ENCODE measurements around the gene TSPAN14. TPM values are rescaled to one million over a fixed set of nuclear protein-coding genes. Genes with fewer than 3 reads are reported as not detected.

Gene TSPAN14
- total and polyA plus RNA-seq, 2 experiments from 2014 or later = 17.9 to 40.7 TPM

DNA sequence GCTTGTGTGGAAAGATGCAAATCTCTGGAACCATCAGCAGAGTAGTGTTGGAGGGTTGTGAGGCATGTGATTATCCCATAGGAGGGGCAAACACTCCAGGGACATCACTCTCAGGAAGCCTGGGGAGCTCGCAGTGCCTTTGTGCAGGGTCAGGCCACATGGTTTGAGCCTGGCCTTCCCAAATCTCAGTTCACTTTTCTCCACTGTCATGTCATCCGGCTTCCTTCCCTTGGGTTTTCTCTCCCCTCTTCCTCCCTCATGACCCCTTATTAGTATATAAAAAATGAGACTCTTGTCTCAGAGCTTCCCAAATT, 20.4 kb downstream of the TSPAN14 start (continued):
- TF ChIP-seq ZNF331 (CRISPR knock-in tag; IDR thresholded peaks at IDR 0.05; ENCODE audit: low read depth) (no peak), EZH2 (IDR thresholded peaks at IDR 0.05; ENCODE audit: low read depth, unreplicated experiment) (no peak), ZNF114 (CRISPR knock-in tag; IDR thresholded peaks at IDR 0.05) (no peak), JUNB (IDR thresholded peaks at IDR 0.05; ENCODE audit: unreplicated experiment) (no peak), POLR2AphosphoS5 (IDR thresholded peaks at IDR 0.05; ENCODE audit: low read depth) (no peak), NANOG (IDR thresholded peaks at IDR 0.05; ENCODE audit: borderline replicate concordance) (no peak), CREB1 (CRISPR knock-in tag; IDR thresholded peaks at IDR 0.05; ENCODE audit: low read depth) (no peak), STAT1 (IDR thresholded peaks at IDR 0.05; ENCODE audit: unreplicated experiment) (no peak)
- TF ChIP-seq, protein P1, sequence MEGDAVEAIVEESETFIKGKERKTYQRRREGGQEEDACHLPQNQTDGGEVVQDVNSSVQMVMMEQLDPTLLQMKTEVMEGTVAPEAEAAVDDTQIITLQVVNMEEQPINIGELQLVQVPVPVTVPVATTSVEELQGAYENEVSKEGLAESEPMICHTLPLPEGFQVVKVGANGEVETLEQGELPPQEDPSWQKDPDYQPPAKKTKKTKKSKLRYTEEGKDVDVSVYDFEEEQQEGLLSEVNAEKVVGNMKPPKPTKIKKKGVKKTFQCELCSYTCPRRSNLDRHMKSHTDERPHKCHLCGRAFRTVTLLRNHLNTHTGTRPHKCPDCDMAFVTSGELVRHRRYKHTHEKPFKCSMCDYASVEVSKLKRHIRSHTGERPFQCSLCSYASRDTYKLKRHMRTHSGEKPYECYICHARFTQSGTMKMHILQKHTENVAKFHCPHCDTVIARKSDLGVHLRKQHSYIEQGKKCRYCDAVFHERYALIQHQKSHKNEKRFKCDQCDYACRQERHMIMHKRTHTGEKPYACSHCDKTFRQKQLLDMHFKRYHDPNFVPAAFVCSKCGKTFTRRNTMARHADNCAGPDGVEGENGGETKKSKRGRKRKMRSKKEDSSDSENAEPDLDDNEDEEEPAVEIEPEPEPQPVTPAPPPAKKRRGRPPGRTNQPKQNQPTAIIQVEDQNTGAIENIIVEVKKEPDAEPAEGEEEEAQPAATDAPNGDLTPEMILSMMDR (conservative IDR thresholded peaks at IDR 0.05; ENCODE audit: low read depth in 2 of 2) = no peak
- TF ChIP-seq, protein P2, sequence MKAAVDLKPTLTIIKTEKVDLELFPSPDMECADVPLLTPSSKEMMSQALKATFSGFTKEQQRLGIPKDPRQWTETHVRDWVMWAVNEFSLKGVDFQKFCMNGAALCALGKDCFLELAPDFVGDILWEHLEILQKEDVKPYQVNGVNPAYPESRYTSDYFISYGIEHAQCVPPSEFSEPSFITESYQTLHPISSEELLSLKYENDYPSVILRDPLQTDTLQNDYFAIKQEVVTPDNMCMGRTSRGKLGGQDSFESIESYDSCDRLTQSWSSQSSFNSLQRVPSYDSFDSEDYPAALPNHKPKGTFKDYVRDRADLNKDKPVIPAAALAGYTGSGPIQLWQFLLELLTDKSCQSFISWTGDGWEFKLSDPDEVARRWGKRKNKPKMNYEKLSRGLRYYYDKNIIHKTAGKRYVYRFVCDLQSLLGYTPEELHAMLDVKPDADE (IDR thresholded peaks at IDR 0.05) = no peak

DNA sequence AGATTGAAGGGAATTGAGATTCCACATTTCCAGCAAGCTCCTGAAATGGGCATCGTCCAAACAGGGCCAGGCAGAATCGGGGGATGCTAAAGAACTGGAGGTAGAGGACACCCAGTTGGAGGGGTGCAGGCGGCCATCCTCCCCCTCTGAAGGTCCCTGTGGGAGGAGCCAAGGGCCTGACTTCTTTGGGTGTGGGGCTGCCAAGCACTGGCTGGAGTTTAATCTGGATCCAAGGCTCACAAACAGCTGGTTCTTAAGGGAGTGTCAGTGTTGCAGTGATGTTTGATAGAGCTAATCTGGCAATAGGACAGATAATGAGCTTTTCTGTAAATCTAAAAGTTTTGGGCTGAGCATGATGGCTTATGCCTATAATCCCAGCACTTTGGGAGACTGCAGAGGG, 20.8 kb downstream of the TSPAN14 start:
- H3K36me3 ChIP-seq (ENCODE audit: insufficient read depth) = no peaks in the 10 kb centered on the region
- Mint-ChIP-seq H3K4me3 (no peak overlapping the region), H3K9me3 (peaks cover 10% of the 10 kb centered on the region), H3K27ac (no peak overlapping the region), H3K27me3 (ENCODE audit: insufficient read depth, low read depth, poor library complexity) (peaks cover 12% of the 10 kb centered on the region), H3K36me3 (ENCODE audit: low read depth) (peaks cover 34% of the 10 kb centered on the region), H3K4me1 (peaks cover 45% of the 10 kb centered on the region)
- peaks cover 40% of the 10 kb centered on the region; the same call in 1 of the 2 replicates for H4K20me1 ChIP-seq (replicated peaks; ENCODE audit: insufficient read depth)
- H3K79me2 ChIP-seq (replicated peaks; ENCODE audit: insufficient read depth) = peaks cover 90% of the 10 kb centered on the region
- no peaks in the 10 kb centered on the region for H3F3A ChIP-seq (replicated peaks; ENCODE audit: low read depth)
- no peaks in the 10 kb centered on the region for H3K9me2 ChIP-seq (ENCODE audit: insufficient read depth)
- H3K27ac ChIP-seq (ENCODE audit: low read depth) = no peak overlapping the region
- no peak overlapping the region for H2AFZ ChIP-seq
- peaks cover 33% of the 10 kb centered on the region for H3K4me1 ChIP-seq (ENCODE audit: insufficient read depth)
- H3K27me3 ChIP-seq (ENCODE audit: insufficient read depth) = no peaks in the 10 kb centered on the region
- no peak overlapping the region for H3K4me3 ChIP-seq
- no peak for ATAC-seq
- DNase-seq (ENCODE audit: low spot score) = no peak
- no peak overlapping the region for H3K4me2 ChIP-seq
- no peak for TF ChIP-seq STAT1 (IDR thresholded peaks at IDR 0.05; ENCODE audit: unreplicated experiment)
- TF ChIP-seq, protein P3, sequence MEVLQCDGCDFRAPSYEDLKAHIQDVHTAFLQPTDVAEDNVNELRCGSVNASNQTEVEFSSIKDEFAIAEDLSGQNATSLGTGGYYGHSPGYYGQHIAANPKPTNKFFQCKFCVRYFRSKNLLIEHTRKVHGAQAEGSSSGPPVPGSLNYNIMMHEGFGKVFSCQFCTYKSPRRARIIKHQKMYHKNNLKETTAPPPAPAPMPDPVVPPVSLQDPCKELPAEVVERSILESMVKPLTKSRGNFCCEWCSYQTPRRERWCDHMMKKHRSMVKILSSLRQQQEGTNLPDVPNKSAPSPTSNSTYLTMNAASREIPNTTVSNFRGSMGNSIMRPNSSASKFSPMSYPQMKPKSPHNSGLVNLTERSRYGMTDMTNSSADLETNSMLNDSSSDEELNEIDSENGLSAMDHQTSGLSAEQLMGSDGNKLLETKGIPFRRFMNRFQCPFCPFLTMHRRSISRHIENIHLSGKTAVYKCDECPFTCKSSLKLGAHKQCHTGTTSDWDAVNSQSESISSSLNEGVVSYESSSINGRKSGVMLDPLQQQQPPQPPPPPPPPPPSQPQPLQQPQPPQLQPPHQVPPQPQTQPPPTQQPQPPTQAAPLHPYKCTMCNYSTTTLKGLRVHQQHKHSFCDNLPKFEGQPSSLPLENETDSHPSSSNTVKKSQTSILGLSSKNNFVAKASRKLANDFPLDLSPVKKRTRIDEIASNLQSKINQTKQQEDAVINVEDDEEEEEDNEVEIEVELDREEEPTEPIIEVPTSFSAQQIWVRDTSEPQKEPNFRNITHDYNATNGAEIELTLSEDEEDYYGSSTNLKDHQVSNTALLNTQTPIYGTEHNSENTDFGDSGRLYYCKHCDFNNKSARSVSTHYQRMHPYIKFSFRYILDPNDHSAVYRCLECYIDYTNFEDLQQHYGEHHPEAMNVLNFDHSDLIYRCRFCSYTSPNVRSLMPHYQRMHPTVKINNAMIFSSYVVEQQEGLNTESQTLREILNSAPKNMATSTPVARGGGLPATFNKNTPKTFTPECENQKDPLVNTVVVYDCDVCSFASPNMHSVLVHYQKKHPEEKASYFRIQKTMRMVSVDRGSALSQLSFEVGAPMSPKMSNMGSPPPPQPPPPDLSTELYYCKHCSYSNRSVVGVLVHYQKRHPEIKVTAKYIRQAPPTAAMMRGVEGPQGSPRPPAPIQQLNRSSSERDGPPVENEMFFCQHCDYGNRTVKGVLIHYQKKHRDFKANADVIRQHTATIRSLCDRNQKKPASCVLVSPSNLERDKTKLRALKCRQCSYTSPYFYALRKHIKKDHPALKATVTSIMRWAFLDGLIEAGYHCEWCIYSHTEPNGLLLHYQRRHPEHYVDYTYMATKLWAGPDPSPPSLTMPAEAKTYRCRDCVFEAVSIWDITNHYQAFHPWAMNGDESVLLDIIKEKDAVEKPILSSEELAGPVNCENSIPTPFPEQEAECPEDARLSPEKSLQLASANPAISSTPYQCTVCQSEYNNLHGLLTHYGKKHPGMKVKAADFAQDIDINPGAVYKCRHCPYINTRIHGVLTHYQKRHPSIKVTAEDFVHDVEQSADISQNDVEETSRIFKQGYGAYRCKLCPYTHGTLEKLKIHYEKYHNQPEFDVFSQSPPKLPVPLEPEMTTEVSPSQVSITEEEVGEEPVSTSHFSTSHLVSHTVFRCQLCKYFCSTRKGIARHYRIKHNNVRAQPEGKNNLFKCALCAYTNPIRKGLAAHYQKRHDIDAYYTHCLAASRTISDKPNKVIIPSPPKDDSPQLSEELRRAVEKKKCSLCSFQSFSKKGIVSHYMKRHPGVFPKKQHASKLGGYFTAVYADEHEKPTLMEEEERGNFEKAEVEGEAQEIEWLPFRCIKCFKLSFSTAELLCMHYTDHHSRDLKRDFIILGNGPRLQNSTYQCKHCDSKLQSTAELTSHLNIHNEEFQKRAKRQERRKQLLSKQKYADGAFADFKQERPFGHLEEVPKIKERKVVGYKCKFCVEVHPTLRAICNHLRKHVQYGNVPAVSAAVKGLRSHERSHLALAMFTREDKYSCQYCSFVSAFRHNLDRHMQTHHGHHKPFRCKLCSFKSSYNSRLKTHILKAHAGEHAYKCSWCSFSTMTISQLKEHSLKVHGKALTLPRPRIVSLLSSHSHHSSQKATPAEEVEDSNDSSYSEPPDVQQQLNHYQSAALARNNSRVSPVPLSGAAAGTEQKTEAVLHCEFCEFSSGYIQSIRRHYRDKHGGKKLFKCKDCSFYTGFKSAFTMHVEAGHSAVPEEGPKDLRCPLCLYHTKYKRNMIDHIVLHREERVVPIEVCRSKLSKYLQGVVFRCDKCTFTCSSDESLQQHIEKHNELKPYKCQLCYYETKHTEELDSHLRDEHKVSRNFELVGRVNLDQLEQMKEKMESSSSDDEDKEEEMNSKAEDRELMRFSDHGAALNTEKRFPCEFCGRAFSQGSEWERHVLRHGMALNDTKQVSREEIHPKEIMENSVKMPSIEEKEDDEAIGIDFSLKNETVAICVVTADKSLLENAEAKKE (CRISPR knock-in tag; IDR thresholded peaks at IDR 0.05) = no peak
- no peak for TF ChIP-seq NANOG (IDR thresholded peaks at IDR 0.05; ENCODE audit: borderline replicate concordance)
- no peak for TF ChIP-seq POLR2AphosphoS5 (IDR thresholded peaks at IDR 0.05; ENCODE audit: low read depth)
- TF ChIP-seq CREB1 (CRISPR knock-in tag; IDR thresholded peaks at IDR 0.05; ENCODE audit: low read depth) = no peak
- TF ChIP-seq, protein P1 (conservative IDR thresholded peaks at IDR 0.05; ENCODE audit: low read depth in 2 of 2) = no peak
- no peak for TF ChIP-seq ZNF331 (CRISPR knock-in tag; IDR thresholded peaks at IDR 0.05; ENCODE audit: low read depth)
- TF ChIP-seq, protein P2 (IDR thresholded peaks at IDR 0.05) = no peak

Data from GM23338 (cell line).